ENCODE results near the gene CFAP74.

CFAP74 gene

GRCh38 chr1:1919304-1920056 is 84.1 kb downstream of the CFAP74 start:
- Mint-ChIP-seq H3K27ac (ENCODE audit: low read depth) (peak overlapping the region; percentile 49), H3K4me1 (no peaks in the 10 kb centered on the region), H3K4me3 (peak overlapping the region; percentile 59), H3K9me3 (no peaks in the 10 kb centered on the region), H3K36me3 (ENCODE audit: insufficient read depth) (peaks cover 5% of the 10 kb centered on the region), H3K27me3 (no peaks in the 10 kb centered on the region)
- ATAC-seq (replicated peaks; ENCODE audit: extremely low read depth, poor library complexity, severe bottlenecking) (peak; percentile 88), DNase-seq (ENCODE audit: low spot score in 2 of 2) (peak; percentile 99)

GRCh38 chr1:1918901-1919303 is 84.7 kb downstream of the CFAP74 start, which contains the start of gene TMEM52:
TMEM52 (minus strand) TSS chr1:1919279; CDS start chr1:1919265, 14 bp downstream.
- no peak for DNase-seq (ENCODE audit: low spot score in 2 of 2)
- H3K27me3 Mint-ChIP-seq: peaks cover 3% of the 10 kb centered on the region
- H3K27ac Mint-ChIP-seq (ENCODE audit: low read depth): peak within 1 kb of the TSS; percentile 49
- no peaks in the 10 kb centered on the region for H3K9me3 Mint-ChIP-seq
- H3K4me3 Mint-ChIP-seq: peak within 1 kb of the TSS; percentile 59
- peaks cover 5% of the 10 kb centered on the region for H3K36me3 Mint-ChIP-seq (ENCODE audit: insufficient read depth)
- ATAC-seq (replicated peaks; ENCODE audit: extremely low read depth, poor library complexity, severe bottlenecking): peak; percentile 4
- H3K4me1 Mint-ChIP-seq: no peaks in the 10 kb centered on the region

DNA sequence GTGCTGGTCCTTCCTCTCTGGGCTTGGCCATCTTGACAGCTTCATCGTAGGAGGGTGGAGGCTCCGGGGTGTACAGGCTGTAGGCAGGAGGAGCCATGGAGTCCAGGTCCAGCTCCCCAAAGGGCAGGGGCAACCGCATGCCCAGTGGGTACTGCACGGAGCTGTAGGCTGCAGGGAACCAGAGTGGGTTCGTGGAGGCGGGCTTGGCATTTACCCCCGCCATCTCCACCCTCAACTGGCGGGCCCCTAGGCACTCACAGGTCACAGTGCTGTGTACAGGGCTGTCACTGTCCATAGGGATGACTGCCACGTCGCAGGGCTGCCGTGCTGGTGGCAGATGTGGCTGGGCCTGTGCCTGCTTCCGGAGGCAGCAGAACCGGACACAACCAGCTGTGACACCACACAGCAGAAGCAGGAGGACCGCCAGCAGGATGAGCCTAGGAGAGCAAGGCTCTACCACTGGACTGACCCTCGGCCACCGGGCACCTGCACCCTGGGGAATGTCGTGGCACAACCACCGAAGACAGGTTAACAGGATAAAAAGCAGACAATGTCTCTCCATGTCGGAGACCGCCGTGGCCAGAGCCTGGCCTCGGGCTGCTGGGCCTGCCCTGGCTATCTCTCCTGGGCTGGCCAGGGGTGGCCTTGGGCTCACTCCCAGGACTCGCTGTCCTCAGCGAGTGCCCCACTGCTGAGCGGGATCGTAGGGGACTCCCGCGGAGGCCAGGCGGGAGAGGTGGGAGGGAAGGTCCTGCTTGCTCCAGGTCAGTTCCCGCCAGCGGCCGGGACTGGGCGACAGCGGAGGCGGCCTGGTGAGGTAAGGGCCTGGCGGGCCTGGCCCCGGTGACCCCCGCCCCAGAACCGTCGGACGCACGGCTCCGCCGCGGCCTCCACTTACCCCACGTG is 85.3 kb downstream of the CFAP74 start:
- Mint-ChIP-seq H3K27ac (ENCODE audit: low read depth) (no peak overlapping the region), H3K27me3 (peaks cover 9% of the 10 kb centered on the region), H3K36me3 (ENCODE audit: insufficient read depth) (peaks cover 5% of the 10 kb centered on the region), H3K4me3 (peak overlapping the region; percentile 57), H3K9me3 (no peaks in the 10 kb centered on the region), H3K4me1 (no peaks in the 10 kb centered on the region)
- no peak for DNase-seq (ENCODE audit: low spot score in 2 of 2)
- ATAC-seq (replicated peaks; ENCODE audit: extremely low read depth, poor library complexity, severe bottlenecking): no peak

DNA sequence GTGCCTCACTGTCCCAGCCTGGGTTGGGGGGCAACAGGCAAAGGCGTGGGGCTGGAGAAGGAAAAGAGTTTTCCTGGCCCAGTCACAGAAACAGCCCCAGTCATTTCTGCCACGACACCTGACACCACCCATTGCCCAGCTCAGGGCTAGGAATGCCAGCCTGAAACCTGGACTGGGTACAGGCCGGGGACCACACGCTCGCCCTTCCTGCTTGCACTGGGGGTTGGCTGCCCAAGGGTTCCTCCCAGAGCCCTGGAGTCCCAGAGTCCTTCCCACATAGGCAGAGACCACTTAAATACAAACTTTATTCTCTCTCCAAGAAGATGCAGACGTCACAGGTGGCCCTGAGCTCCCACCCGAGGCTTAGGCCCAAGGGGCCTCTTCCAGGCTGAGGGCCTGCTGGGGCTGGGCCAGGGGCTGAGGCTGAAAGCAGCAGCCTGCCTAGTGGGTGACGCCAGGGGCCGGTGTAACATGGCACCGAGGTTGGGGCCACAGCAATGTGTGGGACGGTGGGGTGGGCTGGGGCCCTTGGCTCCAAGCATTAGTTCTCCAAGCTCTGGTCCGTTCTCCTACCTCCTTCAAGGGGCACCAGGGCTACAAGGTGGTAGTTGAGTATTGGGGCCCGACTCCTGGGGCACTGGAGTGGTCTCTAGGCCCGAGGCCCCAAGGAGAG is 86.1 kb downstream of the CFAP74 start:
- ATAC-seq (replicated peaks; ENCODE audit: extremely low read depth, poor library complexity, severe bottlenecking) (no peak), DNase-seq (ENCODE audit: low spot score in 2 of 2) (no peak)
- H3K27me3 Mint-ChIP-seq: peaks cover 10% of the 10 kb centered on the region
- peaks cover 5% of the 10 kb centered on the region for H3K36me3 Mint-ChIP-seq (ENCODE audit: insufficient read depth)
- peak overlapping the region; percentile 57 for H3K4me3 Mint-ChIP-seq
- no peaks in the 10 kb centered on the region for H3K9me3 Mint-ChIP-seq
- no peaks in the 10 kb centered on the region for H3K4me1 Mint-ChIP-seq
- H3K27ac Mint-ChIP-seq (ENCODE audit: low read depth): no peak overlapping the region

- no peak for DNase-seq (ENCODE audit: low spot score in 2 of 2)
- H3K4me3 Mint-ChIP-seq: peak overlapping the region; percentile 57
- H3K27ac Mint-ChIP-seq (ENCODE audit: low read depth): no peak overlapping the region
- H3K4me1 Mint-ChIP-seq: no peaks in the 10 kb centered on the region
- peaks cover 5% of the 10 kb centered on the region for H3K36me3 Mint-ChIP-seq (ENCODE audit: insufficient read depth)
- no peak for ATAC-seq (replicated peaks; ENCODE audit: extremely low read depth, poor library complexity, severe bottlenecking)
- H3K27me3 Mint-ChIP-seq: peaks cover 10% of the 10 kb centered on the region
- H3K9me3 Mint-ChIP-seq: no peaks in the 10 kb centered on the region
These were observed 86.7 kb downstream of the CFAP74 start for GRCh38 chr1:1916851-1917251.

GRCh38 chr1:1915911-1916840 is 87.4 kb downstream of the CFAP74 start:
- ATAC-seq (replicated peaks; ENCODE audit: extremely low read depth, poor library complexity, severe bottlenecking) (no peak), DNase-seq (ENCODE audit: low spot score in 2 of 2) (no peak)
- peaks cover 8% of the 10 kb centered on the region for H3K36me3 Mint-ChIP-seq (ENCODE audit: insufficient read depth)
- H3K4me3 Mint-ChIP-seq: no peak overlapping the region
- no peaks in the 10 kb centered on the region for H3K4me1 Mint-ChIP-seq
- H3K27me3 Mint-ChIP-seq: peaks cover 10% of the 10 kb centered on the region
- no peaks in the 10 kb centered on the region for H3K9me3 Mint-ChIP-seq
- H3K27ac Mint-ChIP-seq (ENCODE audit: low read depth): no peak overlapping the region

GRCh38 chr1:1914971-1915692 is 88.5 kb downstream of the CFAP74 start, which contains the start of gene CALML6:
CALML6 (plus strand) TSS chr1:1915260; CDS start chr1:1915281, 21 bp downstream.
- peaks cover 10% of the 10 kb centered on the region for H3K36me3 Mint-ChIP-seq (ENCODE audit: insufficient read depth)
- no peaks in the 10 kb centered on the region for H3K9me3 Mint-ChIP-seq
- peaks cover 10% of the 10 kb centered on the region for H3K27me3 Mint-ChIP-seq
- DNase-seq (ENCODE audit: low spot score in 2 of 2): no peak
- no peak within 1 kb of the TSS for H3K4me3 Mint-ChIP-seq
- no peak for ATAC-seq (replicated peaks; ENCODE audit: extremely low read depth, poor library complexity, severe bottlenecking)
- H3K4me1 Mint-ChIP-seq: peaks cover 4% of the 10 kb centered on the region
- no peak within 1 kb of the TSS for H3K27ac Mint-ChIP-seq (ENCODE audit: low read depth)

- Mint-ChIP-seq H3K4me3 (no peak overlapping the region), H3K36me3 (ENCODE audit: insufficient read depth) (peaks cover 8% of the 10 kb centered on the region), H3K4me1 (peaks cover 10% of the 10 kb centered on the region), H3K9me3 (no peaks in the 10 kb centered on the region), H3K27me3 (peaks cover 10% of the 10 kb centered on the region), H3K27ac (ENCODE audit: low read depth) (no peak overlapping the region)
- ATAC-seq (replicated peaks; ENCODE audit: extremely low read depth, poor library complexity, severe bottlenecking): no peak
- DNase-seq (ENCODE audit: low spot score in 2 of 2): no peak
These were observed 89.2 kb downstream of the CFAP74 start for GRCh38 chr1:1914101-1914970.

DNA sequence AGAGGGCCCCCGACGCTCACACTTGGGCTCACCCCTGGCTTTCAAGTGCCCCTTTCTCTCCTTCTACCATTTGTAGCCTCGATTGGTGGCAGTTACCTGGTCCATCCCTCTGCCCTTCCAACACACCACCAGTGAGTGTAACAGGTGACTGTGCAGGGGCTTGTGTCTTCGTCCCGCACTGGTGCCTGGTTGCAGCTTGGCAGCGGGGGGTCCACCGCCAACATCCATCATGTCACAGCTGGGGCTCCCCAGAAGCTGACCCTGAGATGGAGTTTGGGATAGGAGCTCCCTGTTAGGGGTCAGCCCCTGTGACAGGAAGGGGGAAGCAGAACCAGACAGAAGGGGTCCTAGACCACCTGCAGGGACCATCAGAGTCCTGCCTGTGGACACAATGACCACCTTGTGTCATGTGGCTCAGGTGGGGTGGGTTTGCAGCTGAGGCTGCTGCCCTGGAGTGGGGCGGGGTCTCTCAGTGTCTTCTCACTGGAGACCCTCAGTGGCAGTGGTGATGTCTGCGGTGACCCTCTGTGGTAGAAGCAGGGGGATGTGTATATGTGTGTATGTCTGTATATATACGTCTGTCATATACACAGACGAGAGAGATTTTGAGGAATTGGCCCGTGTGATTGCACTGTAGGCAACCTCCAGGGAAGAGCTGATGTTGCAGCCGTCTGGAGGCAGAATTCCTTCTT is 92.1 kb downstream of the CFAP74 start:
- H3K4me1 Mint-ChIP-seq: peaks cover 11% of the 10 kb centered on the region
- no peak for ATAC-seq (replicated peaks; ENCODE audit: extremely low read depth, poor library complexity, severe bottlenecking)
- H3K27me3 Mint-ChIP-seq: peaks cover 10% of the 10 kb centered on the region
- no peak for DNase-seq (ENCODE audit: low spot score in 2 of 2)
- no peaks in the 10 kb centered on the region for H3K9me3 Mint-ChIP-seq
- H3K27ac Mint-ChIP-seq (ENCODE audit: low read depth): no peak overlapping the region
- peaks cover 8% of the 10 kb centered on the region for H3K36me3 Mint-ChIP-seq (ENCODE audit: insufficient read depth)
- peak overlapping the region; percentile 34 for H3K4me3 Mint-ChIP-seq

DNA sequence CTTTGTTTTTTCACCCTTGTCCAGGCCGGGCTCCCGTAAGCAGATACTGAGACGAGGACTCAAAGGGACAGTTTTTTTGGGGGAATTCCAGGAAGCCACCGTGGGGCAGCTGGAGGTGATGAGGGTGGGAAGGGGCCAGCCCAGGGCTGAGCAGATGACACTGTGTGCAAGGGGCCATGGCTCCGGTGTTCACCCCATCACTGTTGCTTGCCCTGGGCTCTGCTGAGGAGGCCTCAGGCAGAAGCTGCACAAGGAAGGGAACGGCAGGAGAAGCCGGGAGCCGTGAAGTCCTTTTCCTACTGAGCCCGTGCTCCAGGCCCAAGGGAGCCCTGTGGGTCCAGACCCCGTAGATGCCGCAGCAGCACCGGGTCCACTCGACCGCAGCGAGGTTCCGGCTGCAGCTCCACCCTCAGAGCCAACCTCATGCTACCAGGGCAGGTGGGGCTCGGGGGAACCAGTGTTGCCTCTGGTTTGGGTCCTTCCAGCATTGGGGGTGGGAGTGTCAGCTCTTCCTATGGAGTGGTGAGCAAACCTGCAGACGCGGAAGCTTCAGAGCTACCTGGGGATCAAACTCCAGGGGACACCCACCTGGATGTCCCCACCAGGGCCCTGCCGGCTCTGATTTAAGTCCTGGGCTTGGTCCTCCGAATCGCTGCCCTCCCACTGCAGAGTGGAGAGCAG is 92.8 kb downstream of the CFAP74 start:
- peaks cover 17% of the 10 kb centered on the region for H3K4me1 Mint-ChIP-seq
- peaks cover 10% of the 10 kb centered on the region for H3K27me3 Mint-ChIP-seq
- H3K4me3 Mint-ChIP-seq: peak overlapping the region; percentile 84
- ATAC-seq (replicated peaks; ENCODE audit: extremely low read depth, poor library complexity, severe bottlenecking): no peak
- peaks cover 9% of the 10 kb centered on the region for H3K36me3 Mint-ChIP-seq (ENCODE audit: insufficient read depth)
- peak overlapping the region; percentile 93 for H3K27ac Mint-ChIP-seq (ENCODE audit: low read depth)
- DNase-seq (ENCODE audit: low spot score in 2 of 2): no peak
- no peaks in the 10 kb centered on the region for H3K9me3 Mint-ChIP-seq

Data from central memory CD8-positive, alpha-beta T cell (primary cell).